A673 (cell line): Measurements from ENCODE around the gene HES7.

Source experiments
- CTCF ChIP-seq: fragments of 300-800, 200-600 bp; sonication (generic); conservative IDR thresholded peaks from 2 replicates; pipeline ENCODE4 v1.5.1; 2017; ENCODE audit warnings: low read depth, mild to moderate bottlenecking, antibody characterized with exemption, low read length, moderate library complexity, mixed read lengths
- EZH2 ChIP-seq: fragments of 200-600 bp; sonication (generic); IDR thresholded peaks from 2 replicates; pipeline ENCODE4 v1.6.1; 2017; ENCODE audit warnings: borderline replicate concordance, low read depth, mild to moderate bottlenecking, mixed read lengths, antibody characterized with exemption, low read length; ENCODE audit not compliant: poor library complexity, severe bottlenecking

- no peak for TF ChIP-seq CTCF
- no peak for TF ChIP-seq EZH2
These were observed 9.5 kb upstream of the HES7 start for GRCh38 chr17:8133399-8133798.
